PC-3 (cell line): ENCODE data around the gene FBXO27.

Experiments used
- CTCF ChIP-seq: fragments of 300-600 bp; sonication (generic); conservative IDR thresholded peaks from 2 replicates; pipeline ENCODE4 v1.5.1; 2017; ENCODE audit warnings: antibody characterized with exemption, low read depth, mild to moderate bottlenecking, low read length
- EZH2 ChIP-seq: fragments of 300-600 bp; sonication (generic); IDR thresholded peaks from one replicate; pipeline ENCODE4 v1.6.1; 2017; ENCODE audit warnings: antibody characterized with exemption, mild to moderate bottlenecking, low read length; ENCODE audit not compliant: unreplicated experiment

GRCh38 chr19:39074205-39074692 lies 41.9 kb upstream of the FBXO27 start:
- TF ChIP-seq EZH2 (no peak), CTCF (no peak)
